Mucosa of stomach (tissue), 1 donor: ENCODE measurements around the gene CFAP61.

Experiments used
- H3K27me3 ChIP-seq: one replicate; pipeline ENCODE4 v1.7.0; 2013; ENCODE audit warnings: mild to moderate bottlenecking, low read length; ENCODE audit not compliant: control insufficient read depth, insufficient read depth
- H3K36me3 ChIP-seq: one replicate; pipeline ENCODE4 v1.7.0; 2013; ENCODE audit warnings: low read length; ENCODE audit not compliant: control insufficient read depth, insufficient read depth
- H3K4me1 ChIP-seq: one replicate; pipeline ENCODE4 v1.7.0; 2013; ENCODE audit warnings: mild to moderate bottlenecking, low read length; ENCODE audit not compliant: control insufficient read depth, insufficient read depth
- H3K4me3 ChIP-seq: one replicate; pipeline ENCODE4 v1.7.0; 2013; ENCODE audit warnings: low read length
- H3K9ac ChIP-seq: one replicate; pipeline ENCODE4 v1.7.0; 2013; ENCODE audit warnings: mild to moderate bottlenecking, low read length, moderate library complexity
- H3K9me3 ChIP-seq: one replicate; pipeline ENCODE4 v1.7.0; 2013; ENCODE audit warnings: mild to moderate bottlenecking, low read length, moderate library complexity; ENCODE audit not compliant: control insufficient read depth
- donor health status: Pancreatic carcinoma.

CFAP61 gene

DNA sequence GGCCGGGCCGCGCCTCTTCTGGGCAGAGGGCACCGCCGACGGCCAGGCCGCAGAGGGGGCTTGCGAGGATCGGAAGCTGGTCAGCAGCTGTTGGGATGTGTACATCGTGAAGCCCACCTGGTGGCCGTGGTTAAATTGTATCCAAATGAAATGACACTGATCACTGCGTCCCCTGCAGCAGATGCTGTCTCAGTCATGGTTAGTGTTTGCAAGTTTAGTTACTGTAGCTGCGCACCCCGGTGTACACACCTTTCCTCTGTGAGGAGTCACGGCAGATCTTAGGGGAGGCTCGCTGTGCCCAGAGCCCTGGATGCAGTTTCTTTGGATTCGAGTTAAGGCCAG lies 34.5 kb upstream of the CFAP61 start:
- Histone ChIP-seq H3K27me3 (no peaks in the 10 kb centered on the region), H3K36me3 (no peaks in the 10 kb centered on the region), H3K9ac (peak overlapping the region; percentile 83), H3K4me1 (peaks cover 33% of the 10 kb centered on the region), H3K9me3 (no peaks in the 10 kb centered on the region), H3K4me3 (peak overlapping the region; percentile 75)

DNA sequence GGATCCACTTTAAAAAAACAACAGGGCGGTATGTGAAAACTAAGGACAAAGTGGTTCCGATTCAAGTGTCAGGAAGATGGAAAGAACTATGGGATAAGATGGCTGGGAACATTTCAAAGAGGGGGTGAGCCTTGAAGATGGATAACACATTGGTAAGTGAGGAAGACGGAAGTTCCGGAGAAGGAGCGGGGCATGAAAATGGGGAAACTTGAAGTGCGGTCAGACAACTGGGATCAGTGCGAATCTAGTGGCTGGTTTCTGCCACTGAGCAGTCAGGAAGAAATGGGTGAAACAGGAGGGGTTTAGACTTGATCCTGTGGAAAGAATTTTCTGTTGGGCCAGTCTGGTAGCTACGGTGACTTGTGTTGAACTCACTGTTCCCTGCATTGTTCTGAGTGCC lies 34.0 kb upstream of the CFAP61 start:
- Histone ChIP-seq H3K27me3 (no peaks in the 10 kb centered on the region), H3K4me1 (peaks cover 33% of the 10 kb centered on the region), H3K9me3 (no peaks in the 10 kb centered on the region), H3K9ac (peak overlapping the region; percentile 83), H3K36me3 (no peaks in the 10 kb centered on the region), H3K4me3 (no peak overlapping the region)

GRCh38 chr20:20019123-20019522 lies 33.2 kb upstream of the CFAP61 start:
- H3K9ac ChIP-seq: no peak overlapping the region
- H3K27me3 ChIP-seq: no peaks in the 10 kb centered on the region
- H3K4me3 ChIP-seq: no peak overlapping the region
- no peaks in the 10 kb centered on the region for H3K9me3 ChIP-seq
- no peaks in the 10 kb centered on the region for H3K36me3 ChIP-seq
- peaks cover 33% of the 10 kb centered on the region for H3K4me1 ChIP-seq

DNA sequence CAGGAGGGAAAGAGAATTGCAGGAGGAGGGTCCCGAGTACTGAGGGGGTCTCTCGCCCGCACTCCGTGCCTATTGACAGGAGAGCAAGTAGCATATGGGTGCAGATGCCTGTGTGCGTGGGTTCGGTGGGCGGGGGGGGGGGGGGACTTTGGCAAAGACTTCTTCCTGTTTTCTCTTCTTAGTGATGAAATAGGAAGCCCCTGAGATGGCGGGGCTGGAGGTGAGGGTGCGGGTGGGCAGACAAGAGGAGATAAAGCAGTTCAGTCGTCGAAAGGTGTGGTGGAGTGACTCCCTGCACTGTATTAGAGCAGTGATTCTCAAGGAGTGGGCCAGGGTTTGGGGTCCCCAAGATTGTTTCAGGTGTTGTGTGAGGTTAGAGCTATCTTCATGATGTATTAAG lies 31.4 kb upstream of the CFAP61 start:
- Histone ChIP-seq H3K9ac (no peak overlapping the region), H3K9me3 (no peaks in the 10 kb centered on the region), H3K4me3 (no peak overlapping the region), H3K36me3 (no peaks in the 10 kb centered on the region), H3K4me1 (peaks cover 25% of the 10 kb centered on the region), H3K27me3 (no peaks in the 10 kb centered on the region)

- Histone ChIP-seq H3K9me3 (no peaks in the 10 kb centered on the region), H3K27me3 (no peaks in the 10 kb centered on the region), H3K4me1 (peaks cover 24% of the 10 kb centered on the region), H3K9ac (no peak overlapping the region), H3K36me3 (no peaks in the 10 kb centered on the region), H3K4me3 (no peak overlapping the region)
Measured at GRCh38 chr20:20021835-20022234, 30.5 kb upstream of the CFAP61 start.

DNA sequence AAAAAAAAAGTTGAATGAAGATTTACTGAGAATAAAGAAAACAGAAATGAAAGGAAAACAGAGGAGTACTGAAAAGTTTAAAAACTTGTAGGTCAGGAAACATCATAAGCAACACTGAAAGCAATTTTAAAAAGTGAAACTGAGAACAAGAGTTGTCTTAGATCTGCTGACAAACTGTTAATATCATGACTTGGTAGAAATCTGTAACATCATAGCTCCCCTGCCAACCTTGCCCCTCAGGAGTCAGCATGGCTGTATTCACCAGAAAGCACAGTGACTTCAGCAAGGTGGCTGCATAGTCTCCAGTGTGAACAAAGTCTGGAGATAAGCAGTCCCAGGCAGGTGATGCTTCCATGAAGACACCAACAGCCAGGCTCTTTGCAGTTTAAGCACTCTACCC lies 29.8 kb upstream of the CFAP61 start:
- H3K9ac ChIP-seq: no peak overlapping the region
- H3K27me3 ChIP-seq: no peaks in the 10 kb centered on the region
- H3K4me3 ChIP-seq: no peak overlapping the region
- no peaks in the 10 kb centered on the region for H3K9me3 ChIP-seq
- H3K36me3 ChIP-seq: peaks cover 3% of the 10 kb centered on the region
- H3K4me1 ChIP-seq: peaks cover 24% of the 10 kb centered on the region

DNA sequence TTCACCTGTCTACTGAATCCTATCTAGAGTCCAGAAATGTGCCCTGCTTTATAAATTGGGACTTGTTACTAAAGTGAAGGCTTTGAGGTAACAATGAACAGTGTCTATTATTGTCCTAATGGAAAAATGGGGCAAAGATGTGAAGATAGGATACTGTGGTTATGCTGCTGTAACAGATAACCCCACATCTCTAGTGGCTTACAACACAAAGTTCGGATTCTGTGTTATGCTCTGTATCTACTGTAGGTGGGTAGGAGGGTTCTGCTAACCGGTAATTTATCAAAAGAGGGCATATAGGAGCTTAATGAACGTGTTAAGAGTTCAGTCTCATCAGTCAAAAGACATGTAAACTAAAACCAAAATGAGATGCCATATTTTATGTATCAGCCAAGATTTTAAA lies 28.9 kb upstream of the CFAP61 start:
- Histone ChIP-seq H3K9me3 (no peaks in the 10 kb centered on the region), H3K4me1 (peaks cover 17% of the 10 kb centered on the region), H3K27me3 (no peaks in the 10 kb centered on the region), H3K36me3 (peaks cover 5% of the 10 kb centered on the region), H3K4me3 (no peak overlapping the region), H3K9ac (no peak overlapping the region)

- Histone ChIP-seq H3K9ac (no peak overlapping the region), H3K9me3 (no peaks in the 10 kb centered on the region), H3K4me1 (peaks cover 2% of the 10 kb centered on the region), H3K36me3 (peaks cover 5% of the 10 kb centered on the region), H3K27me3 (no peaks in the 10 kb centered on the region), H3K4me3 (no peak overlapping the region)
Measured at GRCh38 chr20:20024942-20025341, 27.4 kb upstream of the CFAP61 start.

GRCh38 chr20:20027284-20027683 lies 25.0 kb upstream of the CFAP61 start:
- Histone ChIP-seq H3K4me3 (no peak overlapping the region), H3K9me3 (no peaks in the 10 kb centered on the region), H3K36me3 (peaks cover 5% of the 10 kb centered on the region), H3K9ac (no peak overlapping the region), H3K4me1 (no peaks in the 10 kb centered on the region), H3K27me3 (no peaks in the 10 kb centered on the region)

- H3K9me3 ChIP-seq: no peaks in the 10 kb centered on the region
- H3K27me3 ChIP-seq: no peaks in the 10 kb centered on the region
- H3K36me3 ChIP-seq: peaks cover 10% of the 10 kb centered on the region
- H3K4me1 ChIP-seq: no peaks in the 10 kb centered on the region
- H3K9ac ChIP-seq: no peak overlapping the region
- H3K4me3 ChIP-seq: no peak overlapping the region
Measured at GRCh38 chr20:20031790-20032189, 20.5 kb upstream of the CFAP61 start.

GRCh38 chr20:20034486-20034885 lies 17.8 kb upstream of the CFAP61 start:
- H3K4me3 ChIP-seq: no peak overlapping the region
- peaks cover 9% of the 10 kb centered on the region for H3K36me3 ChIP-seq
- H3K9ac ChIP-seq: no peak overlapping the region
- no peaks in the 10 kb centered on the region for H3K4me1 ChIP-seq
- H3K9me3 ChIP-seq: no peaks in the 10 kb centered on the region
- no peaks in the 10 kb centered on the region for H3K27me3 ChIP-seq

DNA sequence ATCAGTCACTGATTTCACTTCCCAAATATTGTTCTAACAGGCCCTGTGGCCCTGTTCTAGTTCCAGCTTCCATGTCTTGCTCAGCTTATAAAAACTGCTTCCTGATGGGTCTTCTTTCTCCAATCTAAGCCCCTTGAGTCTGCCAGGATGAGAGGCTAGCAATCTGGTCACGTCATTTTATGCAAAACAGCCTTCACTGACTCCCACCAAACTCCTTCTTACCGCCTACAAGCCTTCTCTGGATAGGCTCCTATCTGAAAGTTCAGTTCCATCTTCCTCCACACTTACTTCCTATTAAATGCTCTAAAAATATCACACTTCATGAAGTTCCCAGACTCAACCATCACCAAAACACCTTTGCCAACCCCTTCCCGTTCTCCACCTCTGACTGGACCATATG lies 15.6 kb upstream of the CFAP61 start:
- H3K4me3 ChIP-seq: no peak overlapping the region
- H3K27me3 ChIP-seq: no peaks in the 10 kb centered on the region
- H3K4me1 ChIP-seq: no peaks in the 10 kb centered on the region
- H3K9ac ChIP-seq: no peak overlapping the region
- no peaks in the 10 kb centered on the region for H3K9me3 ChIP-seq
- H3K36me3 ChIP-seq: peaks cover 9% of the 10 kb centered on the region

DNA sequence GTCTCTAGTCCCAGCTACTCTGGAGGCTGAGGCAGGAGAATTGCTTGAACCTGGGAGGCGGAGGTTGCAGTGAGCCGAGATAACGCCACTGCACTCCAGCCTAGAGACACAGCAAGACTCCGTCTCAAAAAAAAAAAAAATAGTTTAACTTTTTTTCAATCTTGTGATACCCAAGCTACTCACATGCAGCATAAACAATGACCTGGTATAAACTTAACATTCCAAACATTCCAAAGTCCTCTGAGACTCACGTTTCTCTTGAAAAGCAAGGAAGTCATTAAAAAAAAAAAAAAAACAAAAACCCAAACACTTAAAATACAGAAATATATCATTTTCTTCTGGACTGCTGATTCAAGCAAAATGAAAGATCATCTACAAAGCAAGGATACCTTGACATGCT lies 14.4 kb upstream of the CFAP61 start:
- H3K36me3 ChIP-seq: peaks cover 9% of the 10 kb centered on the region

More for the DNA sequence above, 14.4 kb upstream of the CFAP61 start:
- H3K4me3 ChIP-seq: no peak overlapping the region
- no peaks in the 10 kb centered on the region for H3K9me3 ChIP-seq
- H3K9ac ChIP-seq: no peak overlapping the region
- no peaks in the 10 kb centered on the region for H3K4me1 ChIP-seq
- no peaks in the 10 kb centered on the region for H3K27me3 ChIP-seq
